ENCODE measurements around the gene PLB1.
A peak's percentile ranks its signal among the peaks of the same experiment; 100 is the strongest.

Gene PLB1

GRCh38 chr2:28453396-28453795 lies 42.5 kb upstream of the PLB1 start:
- H3K36me3 Mint-ChIP-seq = no peaks in the 10 kb centered on the region
- CTCF ChIA-PET = interaction anchor here (0.7 to 2.6 kb wide), 12 partner anchors 9 to 750 kb away, joined by 3 to 24 read pairs (median 4); no protein-coding TSS in a partner anchor
- H3K4me1 Mint-ChIP-seq = peaks cover 34% of the 10 kb centered on the region
- no peaks in the 10 kb centered on the region for H3K9me3 Mint-ChIP-seq
- H3K4me3 Mint-ChIP-seq = no peak overlapping the region
- no peak overlapping the region for H3K27ac Mint-ChIP-seq
- no peak for DNase-seq
- H3K27me3 Mint-ChIP-seq = peaks cover 3% of the 10 kb centered on the region

- Mint-ChIP-seq H3K27ac (no peak overlapping the region), H3K9me3 (no peaks in the 10 kb centered on the region), H3K4me3 (no peak overlapping the region), H3K27me3 (peaks cover 3% of the 10 kb centered on the region), H3K4me1 (peaks cover 25% of the 10 kb centered on the region), H3K36me3 (no peaks in the 10 kb centered on the region)
- DNase-seq = no peak
- CTCF ChIA-PET = interaction anchor here (1.2 to 2.6 kb wide), 5 partner anchors 17 to 750 kb away, joined by 3 to 24 read pairs (median 7); no protein-coding TSS in a partner anchor
Measured at GRCh38 chr2:28454016-28454930, 41.6 kb upstream of the PLB1 start.

GRCh38 chr2:28457237-28457636 lies 38.6 kb upstream of the PLB1 start:
- Mint-ChIP-seq H3K4me1 (peaks cover 6% of the 10 kb centered on the region), H3K27me3 (peaks cover 19% of the 10 kb centered on the region), H3K9me3 (peaks cover 3% of the 10 kb centered on the region), H3K4me3 (no peak overlapping the region), H3K27ac (no peak overlapping the region), H3K36me3 (no peaks in the 10 kb centered on the region)
- DNase-seq = no peak
- CTCF ChIA-PET = no interaction called here

GRCh38 chr2:28461056-28461455 lies 34.8 kb upstream of the PLB1 start:
- Mint-ChIP-seq H3K4me1 (peaks cover 18% of the 10 kb centered on the region), H3K9me3 (peaks cover 5% of the 10 kb centered on the region), H3K27me3 (peaks cover 18% of the 10 kb centered on the region), H3K36me3 (no peaks in the 10 kb centered on the region), H3K4me3 (no peak overlapping the region), H3K27ac (no peak overlapping the region)
- CTCF ChIA-PET = no interaction called here
- no peak for DNase-seq

- no peak overlapping the region for H3K27ac Mint-ChIP-seq
- H3K4me1 Mint-ChIP-seq = peaks cover 19% of the 10 kb centered on the region
- CTCF ChIA-PET = interaction anchor here (0.7 kb wide), 1 partner anchor 22 kb away, joined by 3 read pairs; no protein-coding TSS in a partner anchor
Measured at GRCh38 chr2:28462122-28462521, 33.7 kb upstream of the PLB1 start.

GRCh38 chr2:28463211-28463816 lies 32.5 kb upstream of the PLB1 start:
- Mint-ChIP-seq H3K4me3 (no peak overlapping the region), H3K27ac (no peak overlapping the region), H3K36me3 (no peaks in the 10 kb centered on the region), H3K4me1 (peaks cover 19% of the 10 kb centered on the region), H3K27me3 (peaks cover 24% of the 10 kb centered on the region), H3K9me3 (peaks cover 5% of the 10 kb centered on the region)
- no peak for DNase-seq
- CTCF ChIA-PET = interaction anchor here (0.6 to 1.8 kb wide), 2 partner anchors 12 to 50 kb away, joined by 3 to 4 read pairs; no protein-coding TSS in a partner anchor

More at GRCh38 chr2:28462122-28462521, 33.7 kb upstream of the PLB1 start:
- Mint-ChIP-seq H3K4me3 (no peak overlapping the region), H3K9me3 (peaks cover 5% of the 10 kb centered on the region), H3K36me3 (no peaks in the 10 kb centered on the region), H3K27me3 (peaks cover 20% of the 10 kb centered on the region)
- no peak for DNase-seq

GRCh38 chr2:28463893-28464292 lies 32.0 kb upstream of the PLB1 start:
- DNase-seq = no peak
- no peaks in the 10 kb centered on the region for H3K36me3 Mint-ChIP-seq
- H3K27ac Mint-ChIP-seq = no peak overlapping the region
- CTCF ChIA-PET = interaction anchor here (1.8 kb wide), 1 partner anchor 12 kb away, joined by 4 read pairs; no protein-coding TSS in a partner anchor
- H3K4me1 Mint-ChIP-seq = peaks cover 19% of the 10 kb centered on the region
- no peak overlapping the region for H3K4me3 Mint-ChIP-seq
- peaks cover 24% of the 10 kb centered on the region for H3K27me3 Mint-ChIP-seq
- H3K9me3 Mint-ChIP-seq = peaks cover 5% of the 10 kb centered on the region

GRCh38 chr2:28465148-28465885 lies 30.5 kb upstream of the PLB1 start:
- Mint-ChIP-seq H3K4me3 (no peak overlapping the region), H3K9me3 (peaks cover 5% of the 10 kb centered on the region), H3K4me1 (peaks cover 29% of the 10 kb centered on the region), H3K27ac (no peak overlapping the region), H3K36me3 (no peaks in the 10 kb centered on the region), H3K27me3 (peaks cover 24% of the 10 kb centered on the region)
- DNase-seq = no peak
- CTCF ChIA-PET = interaction anchor here (0.8 to 1.8 kb wide), 3 partner anchors 10 to 711 kb away, joined by 3 to 4 read pairs (median 3); no protein-coding TSS in a partner anchor

GRCh38 chr2:28469304-28469703 lies 26.6 kb upstream of the PLB1 start:
- CTCF ChIA-PET = no interaction called here
- H3K27ac Mint-ChIP-seq = no peak overlapping the region
- peaks cover 2% of the 10 kb centered on the region for H3K9me3 Mint-ChIP-seq
- peaks cover 25% of the 10 kb centered on the region for H3K4me1 Mint-ChIP-seq
- DNase-seq = no peak
- peaks cover 6% of the 10 kb centered on the region for H3K27me3 Mint-ChIP-seq
- no peak overlapping the region for H3K4me3 Mint-ChIP-seq
- no peaks in the 10 kb centered on the region for H3K36me3 Mint-ChIP-seq

GRCh38 chr2:28469947-28470535 lies 25.8 kb upstream of the PLB1 start:
- H3K27me3 Mint-ChIP-seq = peaks cover 10% of the 10 kb centered on the region
- no peak overlapping the region for H3K4me3 Mint-ChIP-seq
- peak overlapping the region; percentile 51 for H3K27ac Mint-ChIP-seq
- DNase-seq = no peak
- peaks cover 23% of the 10 kb centered on the region for H3K4me1 Mint-ChIP-seq
- H3K9me3 Mint-ChIP-seq = peaks cover 2% of the 10 kb centered on the region
- no peaks in the 10 kb centered on the region for H3K36me3 Mint-ChIP-seq
- CTCF ChIA-PET = no interaction called here

GRCh38 chr2:28470759-28471158 lies 25.1 kb upstream of the PLB1 start:
- H3K4me1 Mint-ChIP-seq = peaks cover 18% of the 10 kb centered on the region
- H3K9me3 Mint-ChIP-seq = peaks cover 4% of the 10 kb centered on the region
- peak overlapping the region; percentile 53 for H3K27ac Mint-ChIP-seq
- H3K4me3 Mint-ChIP-seq = no peak overlapping the region
- H3K36me3 Mint-ChIP-seq = no peaks in the 10 kb centered on the region
- CTCF ChIA-PET = no interaction called here
- peaks cover 13% of the 10 kb centered on the region for H3K27me3 Mint-ChIP-seq
- no peak for DNase-seq

- H3K27me3 Mint-ChIP-seq = peaks cover 13% of the 10 kb centered on the region
- peaks cover 15% of the 10 kb centered on the region for H3K4me1 Mint-ChIP-seq
- peaks cover 4% of the 10 kb centered on the region for H3K9me3 Mint-ChIP-seq
- no peak overlapping the region for H3K4me3 Mint-ChIP-seq
- CTCF ChIA-PET = no interaction called here
- H3K36me3 Mint-ChIP-seq = no peaks in the 10 kb centered on the region
- DNase-seq = no peak
- H3K27ac Mint-ChIP-seq = no peak overlapping the region
Measured at GRCh38 chr2:28471214-28471613, 24.6 kb upstream of the PLB1 start.

GRCh38 chr2:28471701-28472236 lies 24.1 kb upstream of the PLB1 start:
- CTCF ChIA-PET = no interaction called here
- Mint-ChIP-seq H3K4me3 (no peak overlapping the region), H3K27me3 (peaks cover 13% of the 10 kb centered on the region), H3K9me3 (peaks cover 4% of the 10 kb centered on the region), H3K4me1 (peaks cover 15% of the 10 kb centered on the region), H3K27ac (no peak overlapping the region), H3K36me3 (no peaks in the 10 kb centered on the region)
- no peak for DNase-seq

All from activated naive CD4-positive, alpha-beta T cell treated with anti-CD3 and anti-CD28 coated beads, Interleukin-2, amount 10 ng/mL, durations not matched to agents 7 days and 5 days (primary cell).